Stomach smooth muscle (tissue), 2 donors: ENCODE data around the gene SMAD6.

ENCODE experiments used
- H3K27ac ChIP-seq: one replicate; pipeline ENCODE4 v1.7.0; 2013; ENCODE audit warnings: mild to moderate bottlenecking, low read length, inconsistent platforms
- H3K27me3 ChIP-seq, 2 donors: one replicate each; pipeline ENCODE4 v1.7.0; 2013; ENCODE audit warnings: low read length in 2 of 2; ENCODE audit not compliant: insufficient read depth in 2 of 2, control insufficient read depth in 1 of 2
- H3K36me3 ChIP-seq, 2 donors: one replicate each; pipeline ENCODE4 v1.7.0; 2013; ENCODE audit warnings: low read length in 2 of 2; ENCODE audit not compliant: control insufficient read depth in 2 of 2, insufficient read depth in 2 of 2
- H3K4me1 ChIP-seq: one replicate; pipeline ENCODE4 v1.7.0; 2013; ENCODE audit warnings: low read length; ENCODE audit not compliant: control insufficient read depth, insufficient read depth
- H3K4me3 ChIP-seq, 2 donors: one replicate each; pipeline ENCODE4 v1.7.0; 2013; ENCODE audit warnings: low read length in 2 of 2
- H3K9ac ChIP-seq, 2 donors: one replicate each; pipeline ENCODE4 v1.7.0; 2013; ENCODE audit warnings: low read length in 2 of 2, mild to moderate bottlenecking in 1 of 2
- H3K9me3 ChIP-seq, 2 donors: one replicate each; pipeline ENCODE4 v1.7.0; 2013; ENCODE audit warnings: low read length in 2 of 2; ENCODE audit not compliant: control insufficient read depth in 2 of 2
- donor health status: healthy.
- donor health status: Pancreatic carcinoma.

SMAD6 gene

DNA sequence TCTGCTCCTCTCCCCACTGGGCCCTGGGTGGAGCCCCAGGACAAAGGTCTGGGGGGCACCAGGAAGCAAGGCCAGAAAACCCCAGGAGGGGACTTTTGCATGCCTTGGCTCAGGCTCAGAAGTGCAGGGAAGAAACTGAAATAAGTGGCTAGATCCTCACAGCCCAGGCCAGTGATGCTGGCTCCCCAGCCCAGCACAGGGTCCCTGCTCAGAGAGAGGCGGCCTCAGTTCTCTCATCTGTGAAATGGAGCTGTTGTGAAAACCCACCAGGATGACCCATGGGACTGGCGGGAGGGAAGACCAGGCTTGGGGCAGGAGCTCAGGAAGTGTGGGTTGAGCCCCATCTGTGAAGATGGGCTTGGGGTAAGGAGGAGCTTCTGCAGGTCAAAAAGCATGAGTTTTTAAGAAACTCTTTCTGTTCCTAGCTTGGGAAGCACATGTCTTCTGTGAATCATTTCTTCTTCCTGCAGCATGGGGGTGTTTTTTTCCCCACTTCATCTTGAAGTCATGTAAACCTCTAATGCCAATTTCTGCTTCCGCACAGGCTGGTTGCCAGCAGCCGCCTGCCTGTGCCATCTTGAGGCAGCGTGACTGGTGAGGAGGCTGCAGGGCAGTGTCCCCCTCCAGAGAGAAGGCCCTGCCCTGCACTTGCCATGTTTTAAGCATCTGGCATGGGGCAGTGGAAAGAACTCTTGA, 118.6 kb downstream of the SMAD6 start:
- Histone ChIP-seq H3K9ac (no peak overlapping the region), H3K27me3 (no peaks in the 10 kb centered on the region), H3K9me3 (no peaks in the 10 kb centered on the region), H3K27ac (no peak overlapping the region), H3K36me3 (no peaks in the 10 kb centered on the region), H3K4me1 (peaks cover 2% of the 10 kb centered on the region), H3K4me3 (no peak overlapping the region)

DNA sequence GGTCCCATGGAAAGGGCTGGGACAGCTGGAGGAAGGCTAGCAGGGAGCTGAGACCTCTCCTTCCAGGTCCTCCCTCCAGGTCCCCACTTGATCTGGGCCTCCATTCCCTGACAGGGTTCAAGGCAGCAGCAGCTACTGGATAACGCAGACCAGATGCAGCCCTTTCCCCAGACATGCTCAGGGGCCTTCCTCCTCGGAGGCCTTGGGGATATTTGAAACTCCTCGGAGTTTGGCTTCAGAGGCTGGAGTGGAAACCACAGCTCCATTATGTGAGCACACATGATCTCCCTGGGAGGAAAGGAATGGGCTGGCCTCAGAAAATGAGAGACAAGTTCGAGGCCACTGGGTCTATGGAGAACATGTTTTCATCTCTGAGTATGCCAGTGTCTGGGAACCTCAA, 119.3 kb downstream of the SMAD6 start:
- no peaks in the 10 kb centered on the region for H3K27me3 ChIP-seq
- peaks cover 2% of the 10 kb centered on the region for H3K4me1 ChIP-seq
- H3K27ac ChIP-seq = no peak overlapping the region
- no peak overlapping the region for H3K4me3 ChIP-seq
- no peak overlapping the region for H3K9ac ChIP-seq
- no peaks in the 10 kb centered on the region for H3K36me3 ChIP-seq
- H3K9me3 ChIP-seq = no peaks in the 10 kb centered on the region

DNA sequence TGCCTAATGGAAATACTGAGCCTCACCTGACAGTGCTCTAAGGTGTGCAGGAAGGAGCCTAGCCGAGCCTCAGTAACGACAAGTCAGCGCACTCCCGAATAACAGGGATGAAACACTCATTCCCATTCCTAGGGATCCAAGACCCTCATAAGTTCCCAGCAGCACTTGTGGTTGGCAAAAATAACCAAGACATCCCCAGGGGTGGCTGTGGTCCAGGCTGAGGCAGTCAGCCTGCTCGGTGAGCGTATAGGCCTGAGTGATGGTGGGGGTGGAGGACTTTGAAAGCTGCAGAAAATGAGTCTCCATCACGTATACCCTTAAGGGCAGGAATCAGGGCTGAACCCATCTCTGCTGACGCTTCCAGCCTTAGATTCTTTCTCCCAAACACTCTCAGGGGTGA, 120.1 kb downstream of the SMAD6 start:
- no peaks in the 10 kb centered on the region for H3K36me3 ChIP-seq
- no peak overlapping the region for H3K27ac ChIP-seq
- H3K9ac ChIP-seq = no peak overlapping the region
- no peaks in the 10 kb centered on the region for H3K9me3 ChIP-seq
- no peak overlapping the region for H3K4me3 ChIP-seq
- no peaks in the 10 kb centered on the region for H3K27me3 ChIP-seq
- H3K4me1 ChIP-seq = peaks cover 2% of the 10 kb centered on the region

DNA sequence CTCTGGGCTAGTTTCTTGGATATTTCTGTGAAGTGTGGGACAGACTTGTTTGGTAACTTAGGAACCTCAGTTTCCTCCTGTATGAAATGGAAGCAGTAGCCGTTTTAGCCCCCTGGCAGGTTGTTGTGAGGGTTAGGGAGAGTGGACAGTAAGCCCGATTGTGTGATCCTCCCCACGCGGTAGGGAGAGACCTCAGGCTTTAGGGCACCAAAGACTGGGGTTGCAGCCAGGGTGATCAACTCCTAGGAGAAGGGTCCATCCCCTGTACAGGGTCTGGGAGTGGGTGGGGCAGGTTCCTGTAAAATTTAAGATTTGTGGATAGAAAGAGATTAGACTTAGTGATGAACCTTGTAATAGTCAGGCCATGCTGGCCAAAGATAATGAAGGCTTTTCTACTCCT, 120.5 kb downstream of the SMAD6 start:
- Histone ChIP-seq H3K9ac (no peak overlapping the region), H3K27me3 (no peaks in the 10 kb centered on the region), H3K9me3 (no peaks in the 10 kb centered on the region), H3K36me3 (no peaks in the 10 kb centered on the region), H3K4me3 (no peak overlapping the region), H3K4me1 (peaks cover 2% of the 10 kb centered on the region), H3K27ac (no peak overlapping the region)

DNA sequence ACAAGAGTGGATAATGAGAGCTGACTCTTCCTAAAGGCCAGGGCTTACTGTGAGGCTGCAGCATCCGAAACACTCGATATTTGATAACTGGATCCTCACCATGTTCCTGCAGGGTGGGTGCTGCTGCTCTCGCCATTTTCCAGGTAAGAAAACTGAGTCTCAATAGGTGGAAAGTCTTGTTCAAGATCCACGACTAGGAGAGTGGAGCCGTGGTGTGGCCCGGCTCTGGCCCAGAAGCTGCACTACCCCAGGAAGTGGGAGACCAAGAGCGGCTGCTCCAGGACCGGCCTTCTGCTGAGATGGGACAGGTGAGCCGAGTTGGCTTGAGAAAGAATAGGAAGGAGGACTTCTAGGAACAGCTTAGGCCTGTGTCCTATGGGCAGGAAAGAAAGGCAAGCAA, 121.6 kb downstream of the SMAD6 start:
- H3K9ac ChIP-seq = no peak overlapping the region
- no peak overlapping the region for H3K27ac ChIP-seq
- no peaks in the 10 kb centered on the region for H3K9me3 ChIP-seq
- H3K4me1 ChIP-seq = no peaks in the 10 kb centered on the region
- H3K36me3 ChIP-seq = no peaks in the 10 kb centered on the region
- H3K4me3 ChIP-seq = no peak overlapping the region
- no peaks in the 10 kb centered on the region for H3K27me3 ChIP-seq

DNA sequence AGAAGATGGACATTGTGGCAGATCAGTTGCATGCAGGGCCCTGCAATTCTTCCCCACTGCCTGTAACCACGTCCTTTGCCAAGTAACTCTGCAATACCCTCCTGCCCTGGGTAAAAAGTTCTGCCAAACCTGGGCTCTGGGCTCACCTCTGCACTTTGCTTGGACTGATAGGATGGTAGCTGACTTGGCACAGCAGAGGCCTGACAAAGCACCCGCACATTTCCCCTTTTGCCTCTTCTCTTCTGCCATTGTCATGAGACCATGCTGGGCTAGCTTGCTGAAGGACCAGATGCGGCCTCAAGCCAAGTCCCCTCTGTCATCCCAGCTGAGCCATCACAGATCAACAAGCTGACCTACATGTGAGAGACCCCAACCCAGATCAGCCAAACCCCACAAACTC, 122.4 kb downstream of the SMAD6 start:
- no peaks in the 10 kb centered on the region for H3K4me1 ChIP-seq

DNA sequence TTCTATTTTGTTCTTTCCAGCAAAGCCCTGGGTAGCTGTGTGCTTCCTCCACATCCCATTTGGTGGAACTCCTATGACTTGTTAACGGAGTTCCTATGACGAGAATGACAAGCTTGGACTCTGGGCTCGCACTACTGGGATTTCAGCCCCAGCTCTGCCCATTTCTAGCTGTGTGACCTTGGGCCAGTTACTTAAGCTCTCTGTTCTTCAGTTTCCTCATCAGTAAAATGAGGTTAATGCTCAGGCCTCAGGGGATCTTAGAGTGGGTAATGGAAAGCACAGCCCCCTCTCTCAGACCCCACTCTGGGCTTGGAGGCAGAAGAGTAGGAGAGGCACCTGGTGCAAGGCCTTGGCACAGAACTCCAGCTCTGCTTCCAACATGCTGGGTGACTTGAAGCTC, 123.1 kb downstream of the SMAD6 start:
- H3K4me3 ChIP-seq = no peak overlapping the region
- no peak overlapping the region for H3K9ac ChIP-seq

More for the DNA sequence above, 122.4 kb downstream of the SMAD6 start:
- Histone ChIP-seq H3K36me3 (no peaks in the 10 kb centered on the region), H3K9ac (no peak overlapping the region), H3K27me3 (no peaks in the 10 kb centered on the region), H3K9me3 (no peaks in the 10 kb centered on the region), H3K27ac (no peak overlapping the region), H3K4me3 (no peak overlapping the region)

DNA sequence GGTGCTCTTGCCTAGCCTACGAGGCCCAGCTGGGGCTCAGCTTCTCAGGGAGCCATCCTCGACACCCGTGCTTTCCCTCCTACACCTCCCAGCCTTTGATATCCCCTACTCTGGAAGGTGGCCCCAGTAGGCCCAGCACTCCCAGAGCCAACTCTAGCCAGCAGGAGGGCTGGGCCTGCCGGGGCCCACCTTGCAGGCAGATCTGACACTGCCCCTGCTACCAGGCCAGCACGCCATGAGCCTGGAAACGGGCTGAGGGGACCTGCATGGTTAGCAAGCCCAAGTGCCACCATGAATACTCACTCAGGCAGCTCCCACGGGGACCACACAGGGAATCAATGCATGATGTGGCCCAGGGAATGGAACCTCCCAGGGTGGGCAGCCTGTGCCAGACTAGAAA, 123.7 kb downstream of the SMAD6 start:
- Histone ChIP-seq H3K4me3 (no peak overlapping the region), H3K9ac (no peak overlapping the region), H3K27ac (no peak overlapping the region), H3K36me3 (no peaks in the 10 kb centered on the region), H3K9me3 (no peaks in the 10 kb centered on the region), H3K27me3 (no peaks in the 10 kb centered on the region), H3K4me1 (no peaks in the 10 kb centered on the region)

More for the DNA sequence above, 123.1 kb downstream of the SMAD6 start:
- no peak overlapping the region for H3K27ac ChIP-seq
- H3K9me3 ChIP-seq = no peaks in the 10 kb centered on the region
- no peaks in the 10 kb centered on the region for H3K36me3 ChIP-seq
- no peaks in the 10 kb centered on the region for H3K4me1 ChIP-seq
- H3K27me3 ChIP-seq = no peaks in the 10 kb centered on the region

DNA sequence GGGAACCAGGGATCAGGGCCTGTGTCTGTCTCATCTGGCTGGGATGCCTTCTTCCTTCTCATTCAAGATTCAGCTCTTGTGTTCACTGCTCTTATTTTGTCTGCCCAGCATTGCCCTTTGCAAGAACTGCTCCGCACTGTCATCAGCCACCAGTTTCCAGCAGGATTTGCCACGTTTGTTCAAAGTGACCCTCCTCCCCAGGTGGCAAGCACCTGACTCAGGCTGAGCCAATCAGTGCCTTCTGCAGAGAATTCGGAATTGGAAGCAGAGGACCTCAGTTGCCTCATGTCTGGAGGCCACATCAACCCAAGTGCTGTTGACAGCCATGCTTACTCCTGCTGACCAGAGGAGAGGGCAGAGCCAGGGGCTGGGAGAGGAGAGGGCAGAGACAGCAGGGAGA, 124.5 kb downstream of the SMAD6 start:
- Histone ChIP-seq H3K27ac (no peak overlapping the region), H3K9me3 (no peaks in the 10 kb centered on the region), H3K4me1 (no peaks in the 10 kb centered on the region), H3K27me3 (no peaks in the 10 kb centered on the region), H3K4me3 (no peak overlapping the region), H3K9ac (no peak overlapping the region), H3K36me3 (no peaks in the 10 kb centered on the region)

DNA sequence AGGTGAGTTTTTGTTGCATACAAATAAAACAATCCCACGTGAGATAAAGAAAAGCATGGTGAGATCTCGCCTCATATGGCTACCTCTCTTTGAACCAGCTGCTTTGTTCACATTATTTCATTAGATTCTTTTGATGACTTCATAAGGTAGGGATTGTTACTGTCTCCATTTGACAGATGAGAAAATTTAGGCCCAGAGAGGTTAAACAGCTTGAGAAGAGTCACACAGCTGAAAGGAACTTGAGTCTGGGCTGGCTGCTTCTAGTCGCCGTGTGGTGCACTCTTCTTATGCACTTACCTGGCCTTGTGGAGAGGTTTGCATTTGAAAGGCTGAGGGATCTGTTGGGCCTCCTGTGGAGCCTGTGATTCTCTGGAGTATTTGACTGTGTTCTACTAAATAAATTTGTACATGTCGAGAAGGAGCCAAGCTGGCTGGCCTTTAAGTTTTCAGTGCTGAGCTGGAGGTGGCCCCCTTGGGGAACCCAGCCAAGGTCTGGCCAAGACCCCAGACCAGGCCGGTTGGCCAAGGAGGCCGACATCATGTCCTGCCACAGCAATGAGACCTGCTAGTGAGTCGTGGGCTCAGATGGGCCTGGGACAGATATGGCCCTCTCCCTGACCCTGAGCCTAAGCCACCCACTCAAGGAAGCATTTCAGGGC, 125.1 kb downstream of the SMAD6 start:
- Histone ChIP-seq H3K36me3 (no peaks in the 10 kb centered on the region), H3K9ac (no peak overlapping the region), H3K4me1 (no peaks in the 10 kb centered on the region), H3K9me3 (no peaks in the 10 kb centered on the region), H3K27ac (no peak overlapping the region), H3K4me3 (no peak overlapping the region), H3K27me3 (no peaks in the 10 kb centered on the region)

DNA sequence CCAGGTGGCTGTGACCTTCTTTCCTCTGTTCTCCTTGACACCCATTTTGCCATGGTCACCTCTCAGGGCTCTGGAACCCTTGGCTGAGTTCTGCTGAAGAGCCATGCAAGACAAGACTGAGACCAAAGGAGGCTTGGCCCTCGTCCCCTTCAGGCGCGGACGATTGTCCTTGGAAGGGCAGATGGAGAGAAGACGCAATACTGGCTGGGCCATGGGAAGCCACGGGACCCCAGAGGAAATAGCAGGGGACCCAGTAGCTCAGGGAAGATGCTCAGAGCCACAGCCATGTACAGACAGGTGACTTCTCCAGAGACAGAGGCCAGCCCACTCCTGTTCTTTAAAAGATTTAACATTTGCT, 125.6 kb downstream of the SMAD6 start:
- Histone ChIP-seq H3K4me1 (no peaks in the 10 kb centered on the region), H3K27me3 (no peaks in the 10 kb centered on the region), H3K36me3 (no peaks in the 10 kb centered on the region), H3K27ac (no peak overlapping the region), H3K9ac (no peak overlapping the region), H3K4me3 (no peak overlapping the region), H3K9me3 (no peaks in the 10 kb centered on the region)
